ENCODE data around the gene TH.
"Not testable (repeated sequence)": the region's sequence is repeated elsewhere in the genome, so short reads cannot be mapped to it uniquely, and the experiment has no call there.

The TH gene

GRCh38 chr11:2127482-2128129, 44.0 kb downstream of the TH start:
- H3K27me3 ChIP-seq (replicated peaks; ENCODE audit: control insufficient read depth, insufficient read depth, low read length): peaks cover 26% of the 10 kb centered on the region
- no peak overlapping the region for H3K9ac ChIP-seq (ENCODE audit: low read length)
- no peaks in the 10 kb centered on the region for H3K4me1 ChIP-seq (ENCODE audit: control insufficient read depth, insufficient read depth, low read length)
- H3K4me3 ChIP-seq (ENCODE audit: low read length): no peak overlapping the region
- no peak for DNase-seq (ENCODE audit: low read depth)
- H3K36me3 ChIP-seq (ENCODE audit: control insufficient read depth, insufficient read depth, low read length, severe bottlenecking): no peaks in the 10 kb centered on the region
- H3K9me3 ChIP-seq (ENCODE audit: control insufficient read depth, low read length): no peaks in the 10 kb centered on the region

GRCh38 chr11:2126520-2127085, 45.0 kb downstream of the TH start:
- H3K4me1 ChIP-seq (ENCODE audit: control insufficient read depth, insufficient read depth, low read length): no peaks in the 10 kb centered on the region
- DNase-seq (ENCODE audit: low read depth): no peak

DNA sequence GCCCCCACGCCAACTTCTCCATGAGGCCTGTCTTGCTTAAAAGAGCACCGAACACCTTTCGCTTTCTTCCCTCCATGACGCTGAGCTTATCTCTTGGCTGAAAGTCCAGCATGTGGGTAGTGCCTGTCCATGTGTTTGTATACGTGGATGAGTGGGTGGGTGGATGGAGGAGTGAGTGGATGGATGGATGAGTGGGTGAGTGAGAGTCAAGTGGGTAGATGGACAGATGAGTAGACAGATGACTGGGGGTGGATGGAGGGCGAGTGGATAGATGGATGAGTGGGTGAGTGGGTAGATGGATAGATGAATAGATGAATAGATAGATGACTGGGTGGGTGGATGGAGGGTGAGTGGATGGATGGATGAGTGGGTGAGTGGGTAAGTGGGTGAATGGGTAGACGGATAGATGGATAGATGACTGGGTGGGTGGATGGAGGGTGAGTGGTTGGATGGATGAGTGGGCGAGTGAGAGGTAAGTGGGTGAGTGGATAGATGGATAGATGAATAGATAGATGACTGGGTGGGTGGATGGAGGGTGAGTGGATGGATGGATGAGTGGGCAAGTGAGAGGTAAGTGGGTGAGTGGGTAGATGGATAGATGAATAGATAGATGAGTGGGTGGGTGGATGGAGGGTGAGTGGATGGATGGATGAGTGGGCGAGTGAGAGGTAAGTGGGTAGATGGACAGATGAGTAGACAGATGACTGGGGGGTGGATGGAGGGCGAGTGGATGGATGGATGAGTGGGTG, 46.7 kb downstream of the TH start:
- H3K4me1 ChIP-seq (ENCODE audit: control insufficient read depth, insufficient read depth, low read length); DNase-seq (ENCODE audit: low read depth); H3K9me3 ChIP-seq (ENCODE audit: control insufficient read depth, low read length); H3K36me3 ChIP-seq (ENCODE audit: control insufficient read depth, insufficient read depth, low read length, severe bottlenecking); H3K9ac ChIP-seq (ENCODE audit: low read length); H3K4me3 ChIP-seq (ENCODE audit: low read length): not testable (repeated sequence)
- H3K27me3 ChIP-seq (replicated peaks; ENCODE audit: control insufficient read depth, insufficient read depth, low read length): peaks cover 35% of the 10 kb centered on the region

More at GRCh38 chr11:2126520-2127085, 45.0 kb downstream of the TH start:
- Histone ChIP-seq H3K36me3 (ENCODE audit: control insufficient read depth, insufficient read depth, low read length, severe bottlenecking) (no peaks in the 10 kb centered on the region), H3K27me3 (replicated peaks; ENCODE audit: control insufficient read depth, insufficient read depth, low read length) (peaks cover 24% of the 10 kb centered on the region), H3K9ac (ENCODE audit: low read length) (no peak overlapping the region), H3K4me3 (ENCODE audit: low read length) (no peak overlapping the region), H3K9me3 (ENCODE audit: control insufficient read depth, low read length) (no peaks in the 10 kb centered on the region)

GRCh38 chr11:2123628-2123960, 48.0 kb downstream of the TH start:
- Histone ChIP-seq H3K9ac (ENCODE audit: low read length) (no peak overlapping the region), H3K4me3 (ENCODE audit: low read length) (no peak overlapping the region), H3K9me3 (ENCODE audit: control insufficient read depth, low read length) (no peaks in the 10 kb centered on the region), H3K36me3 (ENCODE audit: control insufficient read depth, insufficient read depth, low read length, severe bottlenecking) (no peaks in the 10 kb centered on the region), H3K27me3 (replicated peaks; ENCODE audit: control insufficient read depth, insufficient read depth, low read length) (peaks cover 34% of the 10 kb centered on the region), H3K4me1 (ENCODE audit: control insufficient read depth, insufficient read depth, low read length) (no peaks in the 10 kb centered on the region)
- DNase-seq (ENCODE audit: low read depth): no peak

- Histone ChIP-seq H3K27me3 (replicated peaks; ENCODE audit: control insufficient read depth, insufficient read depth, low read length) (peaks cover 34% of the 10 kb centered on the region), H3K4me3 (ENCODE audit: low read length) (no peak overlapping the region), H3K9me3 (ENCODE audit: control insufficient read depth, low read length) (peaks cover 2% of the 10 kb centered on the region), H3K36me3 (ENCODE audit: control insufficient read depth, insufficient read depth, low read length, severe bottlenecking) (no peaks in the 10 kb centered on the region), H3K4me1 (ENCODE audit: control insufficient read depth, insufficient read depth, low read length) (no peaks in the 10 kb centered on the region), H3K9ac (ENCODE audit: low read length) (no peak overlapping the region)
- DNase-seq (ENCODE audit: low read depth): no peak
These were observed 48.5 kb downstream of the TH start for GRCh38 chr11:2122907-2123627.

DNA sequence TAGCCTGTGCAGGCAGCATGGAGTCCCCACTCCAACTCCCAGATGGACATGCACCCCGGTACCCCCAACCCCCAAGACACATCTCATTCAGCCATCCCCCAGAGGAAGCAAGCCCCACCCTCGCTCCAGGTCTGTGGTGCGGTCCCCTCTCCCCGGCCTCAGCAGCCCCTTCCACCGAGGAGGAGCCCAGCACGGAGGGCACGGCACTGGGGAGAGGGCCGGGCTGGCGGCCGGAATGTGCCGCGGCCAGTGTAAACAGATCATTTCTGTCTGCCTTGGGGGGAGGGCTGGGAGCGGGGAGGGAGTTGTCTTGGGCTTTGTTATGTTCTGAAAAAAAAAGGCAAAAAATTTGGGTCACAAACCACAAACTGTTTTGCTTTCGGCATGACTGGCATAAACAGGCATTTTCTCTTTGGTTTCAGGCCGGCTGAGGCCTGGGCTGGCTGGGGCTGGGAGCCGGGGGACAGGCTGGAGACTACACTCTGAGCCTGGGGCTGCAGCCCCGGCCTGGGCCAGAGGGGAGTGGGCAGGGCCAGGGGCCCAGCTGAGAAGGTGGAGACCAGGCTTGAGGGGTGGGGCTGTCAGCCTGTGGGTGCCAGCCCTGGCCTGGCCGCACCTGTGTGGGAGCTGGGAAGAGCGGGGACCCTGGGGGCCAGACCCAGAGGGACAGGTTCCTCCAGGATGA, 49.3 kb downstream of the TH start:
- no peak overlapping the region for H3K9ac ChIP-seq (ENCODE audit: low read length)
- no peaks in the 10 kb centered on the region for H3K36me3 ChIP-seq (ENCODE audit: control insufficient read depth, insufficient read depth, low read length, severe bottlenecking)
- H3K27me3 ChIP-seq (replicated peaks; ENCODE audit: control insufficient read depth, insufficient read depth, low read length): peaks cover 34% of the 10 kb centered on the region
- peak; percentile 93 for DNase-seq (ENCODE audit: low read depth)
- H3K4me1 ChIP-seq (ENCODE audit: control insufficient read depth, insufficient read depth, low read length): no peaks in the 10 kb centered on the region
- peaks cover 9% of the 10 kb centered on the region for H3K9me3 ChIP-seq (ENCODE audit: control insufficient read depth, low read length)
- H3K4me3 ChIP-seq (ENCODE audit: low read length): no peak overlapping the region

- no peak overlapping the region for H3K4me3 ChIP-seq (ENCODE audit: low read length)
- peaks cover 36% of the 10 kb centered on the region for H3K27me3 ChIP-seq (replicated peaks; ENCODE audit: control insufficient read depth, insufficient read depth, low read length)
- no peaks in the 10 kb centered on the region for H3K36me3 ChIP-seq (ENCODE audit: control insufficient read depth, insufficient read depth, low read length, severe bottlenecking)
- DNase-seq (ENCODE audit: low read depth): no peak
- H3K4me1 ChIP-seq (ENCODE audit: control insufficient read depth, insufficient read depth, low read length): no peaks in the 10 kb centered on the region
- no peak overlapping the region for H3K9ac ChIP-seq (ENCODE audit: low read length)
- peaks cover 18% of the 10 kb centered on the region for H3K9me3 ChIP-seq (ENCODE audit: control insufficient read depth, low read length)
These were observed 50.1 kb downstream of the TH start for GRCh38 chr11:2121227-2122130.

- no peaks in the 10 kb centered on the region for H3K4me1 ChIP-seq (ENCODE audit: control insufficient read depth, insufficient read depth, low read length)
- peaks cover 42% of the 10 kb centered on the region for H3K27me3 ChIP-seq (replicated peaks; ENCODE audit: control insufficient read depth, insufficient read depth, low read length)
- peaks cover 27% of the 10 kb centered on the region for H3K9me3 ChIP-seq (ENCODE audit: control insufficient read depth, low read length)
- H3K4me3 ChIP-seq (ENCODE audit: low read length): no peak overlapping the region
- H3K9ac ChIP-seq (ENCODE audit: low read length): no peak overlapping the region
- peak; percentile 79 for DNase-seq (ENCODE audit: low read depth)
- no peaks in the 10 kb centered on the region for H3K36me3 ChIP-seq (ENCODE audit: control insufficient read depth, insufficient read depth, low read length, severe bottlenecking)
These were observed 51.1 kb downstream of the TH start for GRCh38 chr11:2120359-2121100.

DNA sequence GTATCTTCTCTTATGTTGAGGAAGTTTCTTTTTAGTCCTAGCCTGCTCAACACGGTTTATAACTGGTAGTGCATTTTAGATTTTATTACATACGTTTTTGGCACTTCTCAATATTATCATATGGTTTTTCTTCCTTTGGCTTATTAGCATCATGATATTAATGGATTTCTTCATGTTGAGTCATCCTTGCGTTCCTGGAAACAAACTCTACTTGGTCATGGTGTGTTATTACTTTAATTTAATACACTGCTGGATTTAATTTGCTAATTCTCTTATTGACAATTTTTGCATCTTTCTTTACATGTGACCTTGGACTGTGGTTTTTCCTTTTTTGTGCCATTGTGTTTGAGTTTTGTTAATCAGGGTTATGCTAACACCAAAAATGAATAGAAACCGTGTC, 52.9 kb downstream of the TH start:
- Histone ChIP-seq H3K9me3 (ENCODE audit: control insufficient read depth, low read length) (peaks cover 37% of the 10 kb centered on the region), H3K4me3 (ENCODE audit: low read length) (no peak overlapping the region), H3K9ac (ENCODE audit: low read length) (no peak overlapping the region), H3K4me1 (ENCODE audit: control insufficient read depth, insufficient read depth, low read length) (no peaks in the 10 kb centered on the region), H3K36me3 (ENCODE audit: control insufficient read depth, insufficient read depth, low read length, severe bottlenecking) (no peaks in the 10 kb centered on the region), H3K27me3 (replicated peaks; ENCODE audit: control insufficient read depth, insufficient read depth, low read length) (peaks cover 50% of the 10 kb centered on the region)
- peak; percentile 53 for DNase-seq (ENCODE audit: low read depth)

DNA sequence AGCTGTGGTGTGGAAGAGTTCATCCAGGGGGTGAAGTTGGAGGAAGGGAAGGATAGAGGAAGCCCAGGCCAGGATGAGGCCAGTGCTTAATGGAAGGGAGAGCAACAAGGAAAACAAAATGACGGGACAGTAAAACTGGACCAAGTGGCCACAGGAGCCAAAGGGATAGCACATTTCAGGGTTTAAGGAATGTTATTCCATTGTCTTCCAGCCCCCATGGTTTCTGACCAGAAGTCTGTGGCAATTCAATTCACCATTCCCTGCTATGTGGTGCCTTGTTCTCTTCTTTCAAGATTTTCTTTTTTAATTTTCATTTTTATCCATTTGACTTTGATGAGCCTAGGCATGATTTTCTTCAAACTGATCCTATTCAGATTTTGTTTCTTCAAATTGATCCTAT, 54.9 kb downstream of the TH start:
- DNase-seq (ENCODE audit: low read depth): no peak
- no peaks in the 10 kb centered on the region for H3K4me1 ChIP-seq (ENCODE audit: control insufficient read depth, insufficient read depth, low read length)
- no peak overlapping the region for H3K4me3 ChIP-seq (ENCODE audit: low read length)
- H3K9ac ChIP-seq (ENCODE audit: low read length): no peak overlapping the region
- peaks cover 55% of the 10 kb centered on the region for H3K27me3 ChIP-seq (replicated peaks; ENCODE audit: control insufficient read depth, insufficient read depth, low read length)
- H3K9me3 ChIP-seq (ENCODE audit: control insufficient read depth, low read length): peaks cover 37% of the 10 kb centered on the region
- no peaks in the 10 kb centered on the region for H3K36me3 ChIP-seq (ENCODE audit: control insufficient read depth, insufficient read depth, low read length, severe bottlenecking)
